ENCODE results near the gene PVR. TPM values are rescaled to one million over a fixed set of nuclear protein-coding genes. Genes with fewer than 3 reads are reported as not detected.

Gene PVR
- polyA plus RNA-seq (19.1 and 23.1 TPM in 2 replicates), polyA minus RNA-seq (45.3 and 50.4 TPM in 2 replicates)

GRCh38 chr19:44643605-44644401 lies at the start of gene PVR:
Gene PVR, plus strand, starts transcription at chr19:44643910. Its CDS starts 187 bp downstream, at chr19:44644097.
- Histone ChIP-seq H2AFZ (ENCODE audit: low read depth, low read length) (peak within 1 kb of the TSS; percentile 69), H3K79me2 (replicated peaks; ENCODE audit: insufficient read depth, low read length) (no peaks in the 10 kb centered on the region), H3K9me3 (ENCODE audit: low read length) (no peaks in the 10 kb centered on the region), H3K9me2 (ENCODE audit: insufficient read depth, low read length) (no peaks in the 10 kb centered on the region), H3K36me3 (ENCODE audit: insufficient read depth, low read length) (no peaks in the 10 kb centered on the region), H3F3A (ENCODE audit: insufficient read depth, low read length, poor library complexity, severe bottlenecking) (no peaks in the 10 kb centered on the region), H3K27me3 (ENCODE audit: insufficient read depth, low read depth, low read length) (peaks cover 4% of the 10 kb centered on the region), H3K9ac (ENCODE audit: low read length) (peak within 1 kb of the TSS; percentile 79), H3K27ac (ENCODE audit: low read length) (peak within 1 kb of the TSS; percentile 52), H4K20me1 (ENCODE audit: insufficient read depth) (no peaks in the 10 kb centered on the region), H3K4me3 (ENCODE audit: low read length) (peak within 1 kb of the TSS; percentile 98), H3K4me2 (ENCODE audit: low read length) (peak within 1 kb of the TSS; percentile 70)
- peak; percentile 79 for TF ChIP-seq MXI1 (conservative IDR thresholded peaks at IDR 0.05; ENCODE audit: poor library complexity, severe bottlenecking)
- peak; percentile 49 for TF ChIP-seq REST (IDR thresholded peaks at IDR 0.05; ENCODE audit: borderline replicate concordance)
- TF ChIP-seq, protein P1, sequence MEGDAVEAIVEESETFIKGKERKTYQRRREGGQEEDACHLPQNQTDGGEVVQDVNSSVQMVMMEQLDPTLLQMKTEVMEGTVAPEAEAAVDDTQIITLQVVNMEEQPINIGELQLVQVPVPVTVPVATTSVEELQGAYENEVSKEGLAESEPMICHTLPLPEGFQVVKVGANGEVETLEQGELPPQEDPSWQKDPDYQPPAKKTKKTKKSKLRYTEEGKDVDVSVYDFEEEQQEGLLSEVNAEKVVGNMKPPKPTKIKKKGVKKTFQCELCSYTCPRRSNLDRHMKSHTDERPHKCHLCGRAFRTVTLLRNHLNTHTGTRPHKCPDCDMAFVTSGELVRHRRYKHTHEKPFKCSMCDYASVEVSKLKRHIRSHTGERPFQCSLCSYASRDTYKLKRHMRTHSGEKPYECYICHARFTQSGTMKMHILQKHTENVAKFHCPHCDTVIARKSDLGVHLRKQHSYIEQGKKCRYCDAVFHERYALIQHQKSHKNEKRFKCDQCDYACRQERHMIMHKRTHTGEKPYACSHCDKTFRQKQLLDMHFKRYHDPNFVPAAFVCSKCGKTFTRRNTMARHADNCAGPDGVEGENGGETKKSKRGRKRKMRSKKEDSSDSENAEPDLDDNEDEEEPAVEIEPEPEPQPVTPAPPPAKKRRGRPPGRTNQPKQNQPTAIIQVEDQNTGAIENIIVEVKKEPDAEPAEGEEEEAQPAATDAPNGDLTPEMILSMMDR (IDR thresholded peaks at IDR 0.05; ENCODE audit: poor library complexity, severe bottlenecking) = no peak
- TF ChIP-seq POLR2AphosphoS5 (IDR thresholded peaks at IDR 0.05) = peak; percentile 56
- peak; percentile 34 for TF ChIP-seq TAF1 (IDR thresholded peaks at IDR 0.05; ENCODE audit: low read depth)

DNA sequence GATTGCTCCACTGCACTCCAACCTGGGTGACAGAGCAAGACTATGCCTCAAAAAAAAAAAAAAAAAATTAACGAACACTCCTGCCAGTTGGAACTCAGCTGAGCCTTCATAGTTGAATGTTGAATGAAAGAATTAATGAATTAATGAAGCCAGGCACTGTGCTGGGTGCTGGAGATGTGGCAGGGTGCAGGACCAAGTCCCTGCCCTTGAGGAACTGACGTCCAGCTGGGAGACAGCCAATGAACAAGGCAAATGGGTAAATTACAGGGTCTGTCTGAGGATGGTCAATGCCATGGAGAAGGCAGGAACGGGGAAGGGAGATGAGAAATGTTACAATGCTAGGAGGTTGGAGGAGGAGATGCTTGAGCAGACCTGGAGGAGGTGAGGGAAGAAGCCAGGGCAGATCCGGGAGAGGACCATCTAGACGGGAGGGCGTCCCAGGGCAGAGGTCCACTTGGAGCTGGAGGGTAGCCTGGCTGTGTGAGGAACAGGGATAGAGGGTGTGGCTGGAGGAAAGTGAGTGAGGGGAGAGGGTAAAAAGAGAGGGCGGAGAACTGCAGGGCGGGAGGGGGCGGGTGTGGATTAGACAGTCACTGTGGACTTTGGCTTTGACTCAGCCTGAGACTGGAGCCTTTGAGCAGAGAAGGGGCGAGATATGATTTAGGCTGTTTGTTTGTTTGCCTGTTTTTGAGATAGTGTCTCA lies 47.1 kb upstream of the PVR start:
- H3K4me2 ChIP-seq (ENCODE audit: low read length) = no peak overlapping the region
- H3K9me2 ChIP-seq (ENCODE audit: insufficient read depth, low read length) = no peaks in the 10 kb centered on the region
- no peaks in the 10 kb centered on the region for H3F3A ChIP-seq (ENCODE audit: insufficient read depth, low read length, poor library complexity, severe bottlenecking)
- no peaks in the 10 kb centered on the region for H3K36me3 ChIP-seq (ENCODE audit: insufficient read depth, low read length)
- H3K9me3 ChIP-seq (ENCODE audit: low read length) = no peaks in the 10 kb centered on the region
- no peaks in the 10 kb centered on the region for H3K79me2 ChIP-seq (replicated peaks; ENCODE audit: insufficient read depth, low read length)
- no peak overlapping the region for H3K4me3 ChIP-seq (ENCODE audit: low read length)
- no peak overlapping the region for H3K27ac ChIP-seq (ENCODE audit: low read length)
- no peaks in the 10 kb centered on the region for H3K27me3 ChIP-seq (ENCODE audit: insufficient read depth, low read depth, low read length)
- H3K9ac ChIP-seq (ENCODE audit: low read length) = no peak overlapping the region
- no peak overlapping the region for H2AFZ ChIP-seq (ENCODE audit: low read depth, low read length)
- no peaks in the 10 kb centered on the region for H4K20me1 ChIP-seq (ENCODE audit: insufficient read depth)
- TF ChIP-seq, protein P1 (IDR thresholded peaks at IDR 0.05; ENCODE audit: poor library complexity, severe bottlenecking) = no peak
- TF ChIP-seq EP300 (conservative IDR thresholded peaks at IDR 0.05; ENCODE audit: poor library complexity, severe bottlenecking) (no peak), EZH2 (IDR thresholded peaks at IDR 0.05; ENCODE audit: borderline replicate concordance, insufficient read depth, low read length, poor library complexity, severe bottlenecking) (no peak), MXI1 (conservative IDR thresholded peaks at IDR 0.05; ENCODE audit: poor library complexity, severe bottlenecking) (no peak), REST (IDR thresholded peaks at IDR 0.05; ENCODE audit: borderline replicate concordance) (no peak), SMC3 (conservative IDR thresholded peaks at IDR 0.05; ENCODE audit: poor library complexity) (no peak), POLR2AphosphoS5 (IDR thresholded peaks at IDR 0.05) (no peak), RAD21 (conservative IDR thresholded peaks at IDR 0.05) (no peak), TAF1 (IDR thresholded peaks at IDR 0.05; ENCODE audit: low read depth) (no peak)

All from neural cell (in vitro differentiated cells).